ENCODE data around the gene TSR3. TPM values are rescaled to one million over a fixed set of nuclear protein-coding genes. Genes with fewer than 3 reads are reported as not detected.
A peak's percentile ranks its signal among the peaks of the same experiment; 100 is the strongest.

TSR3 gene
- total and polyA plus RNA-seq, 2 of the 13 experiments (the other 11 are each of a cell fraction or from before 2014, with no cell fraction given), result 24.2 to 51.0 TPM

DNA sequence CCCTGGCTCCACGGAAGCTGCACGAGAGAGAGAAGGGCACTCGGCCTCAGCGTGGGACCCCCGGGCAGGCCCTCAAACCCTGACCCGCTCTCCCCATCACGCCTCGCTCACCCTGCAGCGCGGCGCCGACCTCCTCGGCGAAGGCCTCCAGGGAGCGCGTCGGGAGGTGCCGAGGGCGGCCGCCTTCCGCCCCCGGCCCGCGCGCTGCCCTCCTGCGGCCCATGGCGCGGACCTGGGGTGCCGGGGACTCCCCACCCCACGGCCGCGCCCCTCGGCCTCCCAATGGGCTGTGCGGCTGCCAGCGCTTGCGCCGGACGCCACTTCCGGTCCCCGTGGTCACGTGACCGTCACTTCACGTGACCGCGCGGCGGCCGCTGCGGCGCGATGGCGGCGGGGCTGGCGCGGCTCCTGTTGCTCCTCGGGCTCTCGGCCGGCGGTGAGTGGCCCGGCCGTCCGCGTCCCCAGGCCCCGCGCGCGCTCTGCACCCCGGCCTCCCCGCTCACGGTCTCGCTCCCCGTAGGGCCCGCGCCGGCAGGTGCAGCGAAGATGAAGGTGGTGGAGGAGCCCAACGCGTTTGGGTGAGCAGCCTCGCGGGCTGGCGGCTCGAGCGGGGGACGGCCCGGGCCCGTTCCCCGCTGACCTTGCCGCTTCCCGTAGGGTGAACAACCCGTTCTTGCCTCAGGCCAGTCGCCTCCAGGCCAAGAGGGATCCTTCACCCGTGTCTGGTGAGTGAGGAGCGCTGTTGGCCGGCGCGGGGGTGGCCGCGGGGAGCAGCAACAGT is at the start of gene TSR3, which contains the start of gene GNPTG (continued):
- TF ChIP-seq ZNF687 (CRISPR knock-in tag; IDR thresholded peaks at IDR 0.05), result peak; percentile 57
- peak; percentile 59; the same call in 1 of the 2 replicates for TF ChIP-seq ZMYM4 (CRISPR knock-in tag; IDR thresholded peaks at IDR 0.05)
- peak; percentile 84; the same call in 1 of the 2 replicates for TF ChIP-seq KMT2A (CRISPR knock-in tag; IDR thresholded peaks at IDR 0.05)
- no peak for TF ChIP-seq POGZ (CRISPR knock-in tag; IDR thresholded peaks at IDR 0.05)
- no peak for TF ChIP-seq HMGA1 (CRISPR knock-in tag; conservative IDR thresholded peaks at IDR 0.05)
- no peak for TF ChIP-seq HNRNPH1 (optimal IDR thresholded peaks at IDR 0.05; ENCODE audit: low read depth, low read length)
- TF ChIP-seq ELF1 (CRISPR knock-in tag; IDR thresholded peaks at IDR 0.05), result peak; percentile 87
- no peak for TF ChIP-seq ZNF296 (CRISPR knock-in tag; conservative IDR thresholded peaks at IDR 0.05)
- no peak for TF ChIP-seq ZNF547 (CRISPR knock-in tag; IDR thresholded peaks at IDR 0.05)
- no peak for TF ChIP-seq ATM (IDR thresholded peaks at IDR 0.05; ENCODE audit: borderline replicate concordance)
- TF ChIP-seq, protein P1, sequence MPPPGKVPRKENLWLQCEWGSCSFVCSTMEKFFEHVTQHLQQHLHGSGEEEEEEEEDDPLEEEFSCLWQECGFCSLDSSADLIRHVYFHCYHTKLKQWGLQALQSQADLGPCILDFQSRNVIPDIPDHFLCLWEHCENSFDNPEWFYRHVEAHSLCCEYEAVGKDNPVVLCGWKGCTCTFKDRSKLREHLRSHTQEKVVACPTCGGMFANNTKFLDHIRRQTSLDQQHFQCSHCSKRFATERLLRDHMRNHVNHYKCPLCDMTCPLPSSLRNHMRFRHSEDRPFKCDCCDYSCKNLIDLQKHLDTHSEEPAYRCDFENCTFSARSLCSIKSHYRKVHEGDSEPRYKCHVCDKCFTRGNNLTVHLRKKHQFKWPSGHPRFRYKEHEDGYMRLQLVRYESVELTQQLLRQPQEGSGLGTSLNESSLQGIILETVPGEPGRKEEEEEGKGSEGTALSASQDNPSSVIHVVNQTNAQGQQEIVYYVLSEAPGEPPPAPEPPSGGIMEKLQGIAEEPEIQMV (CRISPR knock-in tag; IDR thresholded peaks at IDR 0.05; ENCODE audit: low read depth), result peak; percentile 84; the same call in 1 of the 2 replicates
- TF ChIP-seq, protein P2, sequence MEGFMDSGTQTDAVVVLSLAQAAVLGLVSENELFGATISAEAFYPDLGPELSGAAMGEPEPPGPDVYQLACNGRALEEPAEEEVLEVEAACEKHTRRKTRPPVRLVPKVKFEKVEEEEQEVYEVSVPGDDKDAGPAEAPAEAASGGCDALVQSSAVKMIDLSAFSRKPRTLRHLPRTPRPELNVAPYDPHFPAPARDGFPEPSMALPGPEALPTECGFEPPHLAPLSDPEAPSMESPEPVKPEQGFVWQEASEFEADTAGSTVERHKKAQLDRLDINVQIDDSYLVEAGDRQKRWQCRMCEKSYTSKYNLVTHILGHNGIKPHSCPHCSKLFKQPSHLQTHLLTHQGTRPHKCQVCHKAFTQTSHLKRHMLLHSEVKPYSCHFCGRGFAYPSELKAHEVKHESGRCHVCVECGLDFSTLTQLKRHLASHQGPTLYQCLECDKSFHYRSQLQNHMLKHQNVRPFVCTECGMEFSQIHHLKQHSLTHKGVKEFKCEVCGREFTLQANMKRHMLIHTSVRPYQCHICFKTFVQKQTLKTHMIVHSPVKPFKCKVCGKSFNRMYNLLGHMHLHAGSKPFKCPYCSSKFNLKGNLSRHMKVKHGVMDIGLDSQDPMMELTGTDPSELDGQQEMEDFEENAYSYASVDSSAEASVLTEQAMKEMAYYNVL (CRISPR knock-in tag; IDR thresholded peaks at IDR 0.05; ENCODE audit: borderline replicate concordance), result no peak
- peak; percentile 56 for TF ChIP-seq ZNF768 (CRISPR knock-in tag; IDR thresholded peaks at IDR 0.05)
- no peak for TF ChIP-seq ZNF30 (CRISPR knock-in tag; IDR thresholded peaks at IDR 0.05)
- no peak for TF ChIP-seq ZNF564 (CRISPR knock-in tag; IDR thresholded peaks at IDR 0.05)
- TF ChIP-seq ZFP1 (CRISPR knock-in tag; IDR thresholded peaks at IDR 0.05), result no peak
- no peak for TF ChIP-seq ZNF180 (CRISPR knock-in tag; IDR thresholded peaks at IDR 0.05; ENCODE audit: borderline replicate concordance, low read depth)
- peak; percentile 58 to 71 for TF ChIP-seq POLR2A (IDR thresholded peaks at IDR 0.05; ENCODE audit: insufficient read depth in 1 of 2, low read depth in 2 of 2, low read length in 2 of 2)
- TF ChIP-seq TFDP2 (CRISPR knock-in tag; IDR thresholded peaks at IDR 0.05), result no peak
- peak; percentile 84 for TF ChIP-seq ZNF563 (CRISPR knock-in tag; IDR thresholded peaks at IDR 0.05)
- peak; percentile 23 for TF ChIP-seq HNRNPK (IDR thresholded peaks at IDR 0.05; ENCODE audit: low read depth, low read length, poor library complexity, severe bottlenecking)
- no peak for TF ChIP-seq ZNF557 (CRISPR knock-in tag; IDR thresholded peaks at IDR 0.05)
- no peak for TF ChIP-seq ZNF652 (CRISPR knock-in tag; IDR thresholded peaks at IDR 0.05; ENCODE audit: borderline replicate concordance, low read depth)
